Loucy (cell line): ENCODE data around the gene ANKRD33B.
"Not testable (repeated sequence)": the region's sequence is repeated elsewhere in the genome, so short reads cannot be mapped to it uniquely, and the experiment has no call there.

ENCODE experiments used
- H2AFZ ChIP-seq: fragments of 200-600 bp; sonication (generic); 2 replicates; pipeline ENCODE4 v1.6.0; 2016; ENCODE audit warnings: antibody characterized with exemption, mild to moderate bottlenecking, low read length, moderate library complexity
- H3F3A ChIP-seq: fragments of 200-600 bp; 2 replicates; pipeline ENCODE4 v1.6.0; 2016; ENCODE audit warnings: antibody characterized with exemption, low read depth, mild to moderate bottlenecking
- H3K27me3 ChIP-seq: fragments of 200-600 bp; sonication (generic); 2 replicates; pipeline ENCODE4 v1.6.1; 2014; ENCODE audit warnings: low read length, mild to moderate bottlenecking; ENCODE audit not compliant: insufficient read depth, poor library complexity, severe bottlenecking
- H3K36me3 ChIP-seq: fragments of 200-600 bp; sonication (generic); 2 replicates; pipeline ENCODE4 v1.6.1; 2016; ENCODE audit warnings: low read length; ENCODE audit not compliant: insufficient read depth
- H3K4me1 ChIP-seq: fragments of 200-600 bp; sonication (generic); 2 replicates; pipeline ENCODE4 v1.5.1; 2014; ENCODE audit warnings: low read length, mild to moderate bottlenecking; ENCODE audit not compliant: insufficient read depth, poor library complexity, severe bottlenecking
- H3K4me2 ChIP-seq: fragments of 200-600 bp; sonication (generic); 2 replicates; pipeline ENCODE4 v1.6.0; 2014; ENCODE audit warnings: antibody characterized with exemption, low read length, low read depth, mild to moderate bottlenecking; ENCODE audit not compliant: poor library complexity, severe bottlenecking
- H3K4me3 ChIP-seq: fragments of 200-600 bp; sonication (generic); 2 replicates; pipeline ENCODE4 v1.5.1; 2014; ENCODE audit warnings: low read length, mild to moderate bottlenecking, mixed read lengths; ENCODE audit not compliant: poor library complexity, severe bottlenecking
- H3K79me2 ChIP-seq: fragments of 200-600 bp; sonication (generic); 2 replicates; pipeline ENCODE4 v1.6.1; 2014; ENCODE audit warnings: low read length; ENCODE audit not compliant: insufficient read depth
- H3K9ac ChIP-seq: fragments of 200-600 bp; sonication (generic); 2 replicates; pipeline ENCODE4 v1.6.0; 2014; ENCODE audit warnings: mild to moderate bottlenecking, low read depth, low read length, moderate library complexity; ENCODE audit not compliant: poor library complexity, severe bottlenecking
- H3K9me2 ChIP-seq: fragments of 200-600 bp; sonication (generic); replicated peaks from 2 replicates; pipeline ENCODE4 v1.6.1; 2016; ENCODE audit warnings: low read depth, low read length, mixed read lengths
- H3K9me3 ChIP-seq: fragments of 200-600 bp; sonication (generic); 2 replicates; pipeline ENCODE4 v1.6.1; 2014; ENCODE audit warnings: mild to moderate bottlenecking, antibody characterized with exemption, low read length, low read depth; ENCODE audit not compliant: insufficient read depth
- H4K20me1 ChIP-seq: fragments of 200-600 bp; sonication (generic); 2 replicates; pipeline ENCODE4 v1.6.0; 2014; ENCODE audit warnings: antibody characterized with exemption, low read length, mild to moderate bottlenecking; ENCODE audit not compliant: insufficient read depth, poor library complexity, severe bottlenecking
- EZH2phosphoT487 ChIP-seq: fragments of 200-600 bp; IDR thresholded peaks from 2 replicates; pipeline ENCODE4 v1.6.1; 2018; ENCODE audit warnings: antibody characterized with exemption, mild to moderate bottlenecking, moderate library complexity, borderline replicate concordance
- TF ChIP-seq, protein P1 (sequence below): fragments of 200-600 bp; sonication (generic); conservative IDR thresholded peaks from 2 replicates; pipeline ENCODE4 v1.5.1; 2014; ENCODE audit warnings: mild to moderate bottlenecking, antibody characterized with exemption, low read length

Gene ANKRD33B

GRCh38 chr5:10628601-10629000 lies 64.7 kb downstream of the ANKRD33B start:
- no peak overlapping the region for H3K4me2 ChIP-seq
- no peaks in the 10 kb centered on the region for H3K9me2 ChIP-seq
- no peaks in the 10 kb centered on the region for H4K20me1 ChIP-seq
- no peaks in the 10 kb centered on the region for H3K36me3 ChIP-seq
- no peaks in the 10 kb centered on the region for H3K27me3 ChIP-seq
- H3K9ac ChIP-seq = no peak overlapping the region
- no peaks in the 10 kb centered on the region for H3K79me2 ChIP-seq
- TF ChIP-seq, protein P1, sequence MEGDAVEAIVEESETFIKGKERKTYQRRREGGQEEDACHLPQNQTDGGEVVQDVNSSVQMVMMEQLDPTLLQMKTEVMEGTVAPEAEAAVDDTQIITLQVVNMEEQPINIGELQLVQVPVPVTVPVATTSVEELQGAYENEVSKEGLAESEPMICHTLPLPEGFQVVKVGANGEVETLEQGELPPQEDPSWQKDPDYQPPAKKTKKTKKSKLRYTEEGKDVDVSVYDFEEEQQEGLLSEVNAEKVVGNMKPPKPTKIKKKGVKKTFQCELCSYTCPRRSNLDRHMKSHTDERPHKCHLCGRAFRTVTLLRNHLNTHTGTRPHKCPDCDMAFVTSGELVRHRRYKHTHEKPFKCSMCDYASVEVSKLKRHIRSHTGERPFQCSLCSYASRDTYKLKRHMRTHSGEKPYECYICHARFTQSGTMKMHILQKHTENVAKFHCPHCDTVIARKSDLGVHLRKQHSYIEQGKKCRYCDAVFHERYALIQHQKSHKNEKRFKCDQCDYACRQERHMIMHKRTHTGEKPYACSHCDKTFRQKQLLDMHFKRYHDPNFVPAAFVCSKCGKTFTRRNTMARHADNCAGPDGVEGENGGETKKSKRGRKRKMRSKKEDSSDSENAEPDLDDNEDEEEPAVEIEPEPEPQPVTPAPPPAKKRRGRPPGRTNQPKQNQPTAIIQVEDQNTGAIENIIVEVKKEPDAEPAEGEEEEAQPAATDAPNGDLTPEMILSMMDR = no peak
- TF ChIP-seq EZH2phosphoT487 = no peak
- no peaks in the 10 kb centered on the region for H3K9me3 ChIP-seq
- no peak overlapping the region for H3K4me3 ChIP-seq
- peaks cover 11% of the 10 kb centered on the region for H3K4me1 ChIP-seq
- no peak overlapping the region for H2AFZ ChIP-seq
- no peaks in the 10 kb centered on the region for H3F3A ChIP-seq

DNA sequence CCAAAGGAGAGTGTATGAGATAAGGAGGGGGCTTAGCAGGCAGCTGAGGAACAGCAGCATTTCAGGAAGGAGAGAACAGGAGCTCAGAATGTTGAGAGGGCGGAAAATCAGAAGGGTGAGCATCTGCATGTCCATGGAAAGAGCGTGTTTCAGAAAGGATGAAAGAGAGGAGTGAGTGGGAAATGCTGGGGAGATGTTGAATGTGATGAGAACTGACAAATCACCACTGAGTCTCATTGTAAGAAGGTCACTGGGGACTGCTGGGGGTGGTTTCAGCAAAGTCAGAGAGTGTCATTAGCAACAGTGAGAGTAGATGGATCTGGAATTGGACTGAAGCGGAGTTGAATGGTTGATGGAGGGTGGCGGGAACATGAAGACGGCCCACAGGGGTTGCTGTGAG lies 65.8 kb downstream of the ANKRD33B start:
- peaks cover 16% of the 10 kb centered on the region for H3K4me1 ChIP-seq
- no peaks in the 10 kb centered on the region for H3K27me3 ChIP-seq
- H3F3A ChIP-seq = no peaks in the 10 kb centered on the region
- H4K20me1 ChIP-seq = no peaks in the 10 kb centered on the region
- no peak overlapping the region for H3K9ac ChIP-seq
- H3K4me3 ChIP-seq = no peak overlapping the region
- no peak overlapping the region for H3K4me2 ChIP-seq
- no peaks in the 10 kb centered on the region for H3K9me2 ChIP-seq
- TF ChIP-seq, protein P1 = no peak
- no peak for TF ChIP-seq EZH2phosphoT487
- no peaks in the 10 kb centered on the region for H3K79me2 ChIP-seq
- no peaks in the 10 kb centered on the region for H3K9me3 ChIP-seq
- no peaks in the 10 kb centered on the region for H3K36me3 ChIP-seq
- H2AFZ ChIP-seq = no peak overlapping the region

DNA sequence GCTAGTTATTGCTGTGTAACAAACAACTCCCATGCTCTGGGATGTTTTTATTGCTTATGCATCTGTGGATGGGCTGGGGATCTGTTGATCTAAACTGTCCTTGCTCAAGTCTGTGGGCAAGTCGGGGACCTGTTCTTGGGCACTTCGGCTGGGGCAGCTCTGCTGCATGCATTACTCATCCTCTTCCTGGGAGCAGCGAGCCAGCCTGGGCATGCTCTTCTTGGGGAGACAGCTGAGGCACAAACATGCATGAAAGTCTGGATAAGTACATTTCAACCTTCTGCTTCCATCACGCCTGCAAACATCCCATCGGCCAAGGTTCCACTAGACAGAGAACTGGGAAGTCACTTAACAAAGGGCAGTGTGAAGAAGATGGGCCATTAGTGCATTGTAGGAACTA lies 66.3 kb downstream of the ANKRD33B start:
- Histone ChIP-seq H3K4me2 (no peak overlapping the region), H3K4me3 (no peak overlapping the region), H2AFZ (no peak overlapping the region), H3K27me3 (no peaks in the 10 kb centered on the region), H3F3A (no peaks in the 10 kb centered on the region), H3K4me1 (peaks cover 16% of the 10 kb centered on the region), H3K9me3 (no peaks in the 10 kb centered on the region), H4K20me1 (no peaks in the 10 kb centered on the region), H3K36me3 (no peaks in the 10 kb centered on the region), H3K9me2 (no peaks in the 10 kb centered on the region), H3K9ac (no peak overlapping the region), H3K79me2 (no peaks in the 10 kb centered on the region)
- TF ChIP-seq EZH2phosphoT487 = no peak
- TF ChIP-seq, protein P1 = no peak

GRCh38 chr5:10630744-10631143 lies 66.9 kb downstream of the ANKRD33B start:
- peaks cover 16% of the 10 kb centered on the region for H3K4me1 ChIP-seq
- not testable (repeated sequence) for H2AFZ ChIP-seq, H4K20me1 ChIP-seq, H3F3A ChIP-seq, H3K27me3 ChIP-seq, H3K9me3 ChIP-seq, H3K36me3 ChIP-seq, H3K9ac ChIP-seq, H3K79me2 ChIP-seq, H3K9me2 ChIP-seq, H3K4me3 ChIP-seq, H3K4me2 ChIP-seq
